GM15510 (cell line): ENCODE data around the gene SSPN.

Source experiments
- POLR2A ChIP-seq: IDR thresholded peaks from 3 replicates; pipeline ENCODE4 v1.6.1; 2011; ENCODE audit warnings: borderline replicate concordance; ENCODE audit not compliant: insufficient read length; ENCODE audit errors: extremely low read depth

Gene SSPN

GRCh38 chr12:26265606-26266005, 70.2 kb downstream of the SSPN start:
- no peak for TF ChIP-seq POLR2A

GRCh38 chr12:26266881-26267280, 71.5 kb downstream of the SSPN start:
- TF ChIP-seq POLR2A: no peak

GRCh38 chr12:26268841-26269561, 73.6 kb downstream of the SSPN start:
- TF ChIP-seq POLR2A: no peak

DNA sequence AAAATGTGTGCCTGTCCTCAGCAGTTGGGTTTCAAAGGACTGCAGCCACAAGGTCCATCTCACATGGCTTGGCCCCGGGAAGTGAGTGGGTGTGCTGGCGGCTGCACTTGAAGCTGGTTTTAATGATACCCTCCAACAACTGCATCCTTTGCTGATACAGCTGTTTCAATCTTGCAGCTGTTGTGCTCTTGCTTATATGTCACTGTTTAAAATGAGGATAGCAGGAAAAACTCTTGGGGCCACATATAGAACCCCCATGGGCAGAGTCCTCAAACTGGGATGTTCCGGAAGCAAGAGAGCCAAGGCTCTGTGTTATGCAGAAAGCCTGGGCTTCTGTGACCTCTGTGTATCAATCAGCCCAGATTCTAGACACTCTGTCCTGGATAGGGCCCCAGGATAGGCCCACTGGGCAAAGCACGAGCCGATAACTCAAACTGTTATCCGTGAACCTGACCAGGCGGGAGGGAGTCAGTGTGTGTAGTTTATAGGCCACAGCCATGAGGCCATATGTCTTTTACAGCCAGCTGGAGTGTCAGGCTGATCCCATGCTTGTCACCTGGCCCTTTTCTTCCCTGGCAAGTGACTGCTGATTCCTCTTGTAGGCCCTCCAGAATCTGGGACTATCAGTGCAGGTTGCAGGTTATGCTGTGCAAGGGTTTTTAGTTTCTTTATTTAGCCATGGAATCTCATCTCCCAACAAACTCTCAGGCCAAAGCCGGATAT, 74.3 kb downstream of the SSPN start:
- TF ChIP-seq POLR2A: no peak

DNA sequence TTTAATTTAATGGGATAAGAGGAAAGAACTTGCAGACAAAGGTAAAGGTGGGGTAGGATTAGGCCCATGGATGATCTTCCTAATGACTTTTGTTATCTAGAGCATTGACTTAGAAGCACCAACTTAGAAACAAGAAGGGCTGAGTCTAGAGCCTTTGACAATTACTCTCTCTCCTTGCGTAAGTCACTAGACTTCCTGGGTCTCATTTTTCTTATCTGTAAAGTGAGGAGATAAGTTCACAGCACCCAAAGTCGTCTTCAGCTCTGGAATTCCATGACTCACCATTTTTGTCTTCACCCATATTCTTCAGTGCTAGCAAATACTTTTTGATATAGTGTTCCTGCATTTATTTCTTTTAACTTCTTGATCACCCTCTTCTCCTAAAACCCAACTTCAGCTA, 75.7 kb downstream of the SSPN start:
- TF ChIP-seq POLR2A: no peak

DNA sequence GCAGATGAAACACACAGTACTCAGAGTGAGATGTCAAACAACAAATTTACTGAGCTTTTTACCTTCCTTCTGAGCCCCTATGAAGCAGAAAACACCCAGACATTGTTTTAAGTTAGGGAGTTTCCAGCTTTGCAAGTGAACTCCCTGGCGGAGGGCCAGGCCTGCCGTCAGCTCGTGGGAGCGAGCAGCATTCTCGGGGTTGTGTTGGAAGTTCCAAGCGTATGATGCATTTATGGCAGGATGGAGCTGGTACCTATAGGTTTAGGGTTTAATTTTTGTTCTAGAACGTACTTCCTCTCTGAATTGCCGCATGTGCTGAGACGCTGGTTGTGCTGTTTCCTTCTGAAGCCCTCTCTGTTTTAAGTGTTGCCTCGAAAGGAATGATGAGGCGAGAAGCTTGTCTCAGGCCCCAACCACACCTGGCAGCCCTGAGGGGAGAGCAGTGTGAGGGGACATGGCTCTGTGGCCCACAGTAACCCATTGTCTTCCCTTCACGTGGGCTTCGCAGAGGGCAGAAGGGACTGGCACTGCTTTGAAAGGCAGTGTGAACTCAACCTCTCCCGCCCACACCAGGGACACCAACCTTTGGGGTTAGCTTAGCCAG, 76.6 kb downstream of the SSPN start:
- TF ChIP-seq POLR2A: no peak

DNA sequence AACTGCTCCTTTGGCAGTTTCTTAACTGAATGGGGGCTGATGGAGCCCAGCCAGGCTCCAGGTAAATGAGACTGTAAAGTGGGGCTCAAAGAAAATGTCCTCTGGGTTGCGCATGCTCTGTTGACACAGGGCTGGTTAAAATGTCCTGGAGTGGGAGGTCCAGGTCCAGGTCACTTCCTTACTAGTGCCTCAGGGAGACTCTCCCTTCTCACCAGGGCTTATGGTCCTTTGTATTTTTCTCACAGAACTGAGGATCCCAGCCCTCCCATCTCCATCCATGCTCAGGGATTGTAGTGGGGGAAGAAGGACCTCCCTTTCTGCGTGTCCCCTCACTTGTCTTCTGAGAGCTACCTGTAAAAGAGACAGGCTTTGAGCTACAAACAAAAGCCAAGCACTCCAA, 77.5 kb downstream of the SSPN start:
- no peak for TF ChIP-seq POLR2A

DNA sequence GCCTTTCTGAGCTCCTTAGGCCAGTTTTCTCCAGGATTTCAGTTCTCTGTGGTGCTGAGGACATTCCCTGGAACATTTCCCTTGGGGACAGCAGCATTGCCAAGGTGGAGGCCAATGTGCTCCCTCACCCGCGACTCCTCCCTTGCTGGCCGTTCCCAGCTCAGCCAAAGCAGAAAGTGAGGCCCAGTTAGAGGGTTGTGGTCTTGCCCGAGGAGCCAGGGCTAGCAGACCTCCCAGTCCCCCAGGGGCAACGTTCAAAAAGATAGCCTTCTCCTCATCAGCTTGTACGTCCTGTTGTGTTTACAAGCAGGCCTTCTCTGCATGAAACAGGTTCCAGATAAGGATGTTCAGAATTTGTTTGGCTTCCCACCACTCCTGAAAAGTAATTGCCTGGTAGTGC, 78.4 kb downstream of the SSPN start:
- TF ChIP-seq POLR2A: no peak

- TF ChIP-seq POLR2A: no peak
Observed at GRCh38 chr12:26274441-26275312, 79.3 kb downstream of the SSPN start.

GRCh38 chr12:26275313-26276131, 80.1 kb downstream of the SSPN start:
- TF ChIP-seq POLR2A: no peak

GRCh38 chr12:26276709-26277108, 81.3 kb downstream of the SSPN start:
- no peak for TF ChIP-seq POLR2A

- no peak for TF ChIP-seq POLR2A
Observed at GRCh38 chr12:26277506-26278246, 82.3 kb downstream of the SSPN start.

- TF ChIP-seq POLR2A: no peak
Observed at GRCh38 chr12:26278266-26278665, 82.9 kb downstream of the SSPN start.

- TF ChIP-seq POLR2A: no peak
Observed at GRCh38 chr12:26278666-26279065, 83.3 kb downstream of the SSPN start.

GRCh38 chr12:26279091-26279490, 83.7 kb downstream of the SSPN start:
- no peak for TF ChIP-seq POLR2A
